Activated CD8-positive, alpha-beta memory T cell treated with anti-CD3 and anti-CD28 coated beads for 24 hours (primary cell): Measurements from ENCODE around the gene MCOLN1.

Source experiments
- DNase-seq: peaks from one replicate; pipeline ENCODE4 v3.0.0-alpha.2; 2020

The MCOLN1 gene

DNA sequence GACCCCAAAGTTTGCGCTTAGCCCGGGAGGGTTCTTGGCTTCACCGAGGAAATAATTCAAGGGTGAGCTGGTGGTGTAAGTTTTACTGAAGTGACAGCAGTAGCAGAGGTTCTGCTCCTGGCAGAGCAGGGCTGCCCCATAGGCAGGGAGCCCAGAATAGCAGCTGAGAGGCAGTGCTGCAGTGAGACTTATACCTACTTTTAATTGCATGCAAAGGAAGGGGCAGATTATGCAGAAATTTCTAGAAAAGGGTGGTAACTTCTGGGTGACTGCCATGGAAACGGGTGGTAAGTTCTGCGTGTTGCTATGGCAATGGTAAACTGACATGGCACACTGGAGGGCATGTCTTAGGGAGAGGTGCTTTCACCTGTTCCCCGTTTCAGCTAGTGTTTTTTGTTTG lies 55.7 kb downstream of the MCOLN1 start:
- DNase-seq = no peak

DNA sequence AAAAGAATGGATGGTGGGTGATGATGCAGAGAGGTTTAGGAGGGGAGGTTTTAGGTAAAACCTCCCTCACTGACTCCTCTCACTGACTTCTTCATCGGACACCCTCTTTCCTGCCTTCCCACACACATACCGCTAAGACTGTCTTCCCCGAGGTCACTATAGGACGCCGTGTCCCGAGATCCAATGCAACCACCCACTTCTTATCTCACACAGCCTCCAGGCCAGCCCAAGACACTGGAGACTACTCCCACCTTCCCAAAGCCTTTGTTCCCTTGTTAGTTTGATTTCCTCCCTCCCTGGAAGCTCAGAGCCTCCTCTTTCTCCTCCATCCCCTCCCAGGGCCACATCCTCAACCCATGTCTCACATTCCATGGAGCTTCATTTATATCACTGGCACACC lies 56.8 kb downstream of the MCOLN1 start:
- no peak for DNase-seq

GRCh38 chr19:7582446-7582845 lies 60.0 kb downstream of the MCOLN1 start:
- DNase-seq = no peak
